ENCODE measurements around the gene FBXO17.
A peak's percentile ranks its signal among the peaks of the same experiment; 100 is the strongest.
"Not testable (repeated sequence)": the region's sequence is repeated elsewhere in the genome, so short reads cannot be mapped to it uniquely, and the experiment has no call there.

Gene FBXO17

DNA sequence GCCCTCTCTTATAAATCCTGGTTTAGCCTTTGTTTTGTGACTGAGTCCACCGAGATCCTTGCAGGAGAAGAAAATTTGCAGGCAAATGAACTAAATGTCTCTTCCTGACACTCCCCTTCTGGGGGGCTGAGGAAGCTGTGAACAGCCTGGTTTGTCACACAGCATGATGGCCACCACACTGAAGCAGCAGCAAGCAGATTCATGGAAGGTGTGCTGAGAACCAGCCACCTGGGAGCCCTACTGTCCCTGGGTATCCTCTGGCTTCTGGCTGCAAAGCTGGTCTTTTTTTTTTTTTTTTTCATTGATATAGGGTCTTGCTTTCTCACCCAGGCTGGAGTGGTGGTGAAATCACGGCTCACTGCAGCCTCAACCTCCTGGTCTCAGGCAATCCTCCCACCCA lies 33.6 kb downstream of the FBXO17 start:
- no peak for DNase-seq

- not testable (repeated sequence) for DNase-seq
Observed at GRCh38 chr19:38941466-38941865, 34.1 kb downstream of the FBXO17 start.

GRCh38 chr19:38939957-38940356 lies 35.6 kb downstream of the FBXO17 start:
- no peak for DNase-seq

GRCh38 chr19:38933544-38933943 lies 42.0 kb downstream of the FBXO17 start:
- no peak for DNase-seq

GRCh38 chr19:38932425-38933179 lies 42.9 kb downstream of the FBXO17 start:
- peak; percentile 14 for DNase-seq

DNA sequence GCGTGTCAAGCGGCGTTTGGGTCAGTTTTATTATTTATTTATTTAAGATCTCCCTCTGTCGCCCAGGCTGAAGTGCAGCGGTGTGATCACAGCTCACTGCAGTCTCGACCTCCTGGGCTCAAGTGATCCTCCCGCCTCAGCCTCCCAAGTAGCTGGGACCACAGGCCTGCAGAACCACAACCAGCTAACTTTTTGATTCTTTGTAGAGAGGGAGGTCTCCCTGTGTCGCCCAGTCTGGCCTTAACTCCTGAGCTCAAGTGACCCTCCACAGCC lies 44.1 kb downstream of the FBXO17 start:
- no peak for DNase-seq

DNA sequence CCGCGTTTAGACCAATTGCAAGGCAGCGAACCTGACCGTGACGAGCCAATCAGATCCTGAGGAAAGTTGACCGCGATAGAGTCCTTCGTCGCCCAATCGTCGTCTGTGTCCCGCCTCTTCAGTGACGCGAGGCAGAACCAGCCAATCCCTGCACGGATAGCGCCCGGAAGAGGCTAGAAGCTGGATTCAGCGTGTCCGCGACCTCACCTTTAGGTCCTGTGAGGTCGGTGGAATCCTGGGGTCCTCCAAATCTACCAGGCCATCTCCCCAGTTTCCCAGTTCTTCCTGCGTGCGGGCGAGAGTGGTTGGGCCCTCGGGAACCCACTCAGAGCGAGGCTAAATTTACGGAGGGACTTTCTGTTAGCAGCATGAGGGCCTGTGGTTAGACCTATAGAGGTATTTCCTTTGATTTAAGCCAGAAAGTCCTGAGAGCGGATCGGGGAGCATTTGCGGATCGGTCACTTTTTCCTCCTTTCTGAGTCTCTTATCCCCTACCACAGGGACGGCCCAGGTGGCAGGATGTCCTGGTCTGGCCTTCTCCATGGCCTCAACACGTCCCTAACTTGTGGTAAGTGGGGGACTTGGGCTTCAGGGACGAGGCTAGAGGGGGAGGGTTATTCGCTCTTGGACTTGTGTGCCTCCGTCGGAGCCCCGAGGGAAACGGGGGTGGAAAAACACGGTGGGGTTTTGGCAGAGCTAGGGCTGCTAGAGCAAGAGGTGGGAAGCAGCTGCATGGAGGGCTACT lies 44.6 kb downstream of the FBXO17 start, which contains the start of gene MRPS12:
TSS of gene MRPS12 (plus strand) at position 169 of the 745 bp plus-strand sequence. CDS start at position 520, 351 bp downstream.
- DNase-seq, result peak; percentile 98

DNA sequence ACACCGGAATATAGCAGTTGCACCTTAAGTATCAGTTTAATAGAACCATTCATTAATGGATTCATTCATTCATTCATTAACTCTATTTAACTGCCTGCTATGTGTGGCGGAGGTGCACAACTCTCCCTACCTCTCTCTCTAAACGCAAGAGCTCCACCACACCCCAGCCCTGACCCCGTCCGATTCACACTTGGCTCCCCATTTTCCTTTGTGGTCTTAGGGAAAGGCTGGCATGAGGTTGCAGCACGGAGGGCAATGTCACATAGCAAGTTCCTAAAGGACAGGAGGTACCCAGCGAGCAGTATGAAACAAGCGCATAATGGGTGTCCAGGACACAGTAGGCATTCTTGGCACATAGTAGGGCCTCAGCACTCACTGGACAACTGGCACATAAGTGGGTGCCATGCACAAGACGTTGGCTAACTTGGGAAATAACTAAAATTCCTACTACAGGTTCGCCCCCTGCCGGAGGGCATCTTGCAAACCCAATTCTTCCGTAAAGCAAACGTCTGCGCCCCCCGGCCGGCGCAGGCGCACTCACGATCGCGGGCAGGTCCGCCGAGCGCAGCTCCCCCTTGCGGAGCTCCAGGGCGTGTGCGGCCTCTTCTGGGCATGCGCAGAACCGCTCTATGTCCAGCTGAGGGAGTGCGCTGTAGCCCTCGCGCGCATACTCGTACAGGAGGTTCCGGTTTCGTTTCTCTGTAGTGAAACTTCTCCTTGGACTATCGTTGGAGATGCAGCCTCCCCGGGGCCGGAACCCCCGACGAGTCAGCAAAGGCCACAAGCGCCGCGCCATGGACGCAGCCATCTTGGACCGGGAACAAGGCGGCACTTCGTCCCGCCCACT lies 45.4 kb downstream of the FBXO17 start, which contains the start of gene SARS2:
TSS of gene SARS2 (minus strand) at position 835 of the 847 bp plus-strand sequence. CDS start at position 808, 27 bp downstream.
- DNase-seq, result peak; percentile 97

DNA sequence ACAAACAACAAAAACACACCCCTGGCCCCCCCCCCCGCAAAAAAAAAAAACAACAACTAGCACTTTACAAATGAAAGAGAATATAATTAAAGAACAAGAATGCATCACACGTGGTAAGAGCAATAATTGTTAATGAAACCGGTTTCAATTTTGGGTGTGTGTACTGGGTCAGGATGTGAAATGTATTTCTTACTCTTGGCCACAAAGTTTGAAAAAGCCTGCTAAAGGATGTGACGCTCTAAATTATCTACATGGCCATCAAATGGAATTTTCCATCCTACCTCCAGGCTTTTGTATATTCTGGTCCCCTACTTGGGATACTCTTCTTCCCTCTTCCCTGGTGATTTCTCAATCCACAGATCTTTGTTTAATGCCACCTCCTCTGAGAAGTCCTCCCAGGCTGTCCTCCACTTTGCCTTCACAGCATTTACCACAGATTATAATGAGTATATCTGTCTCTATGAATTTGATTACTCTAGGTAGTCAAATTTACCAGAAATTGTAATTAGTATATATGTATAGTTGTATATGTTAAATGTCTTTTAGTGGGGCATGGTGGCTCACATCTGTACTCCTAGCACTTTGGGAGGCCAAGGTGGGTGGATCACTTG lies 47.0 kb downstream of the FBXO17 start:
- no peak for DNase-seq

DNA sequence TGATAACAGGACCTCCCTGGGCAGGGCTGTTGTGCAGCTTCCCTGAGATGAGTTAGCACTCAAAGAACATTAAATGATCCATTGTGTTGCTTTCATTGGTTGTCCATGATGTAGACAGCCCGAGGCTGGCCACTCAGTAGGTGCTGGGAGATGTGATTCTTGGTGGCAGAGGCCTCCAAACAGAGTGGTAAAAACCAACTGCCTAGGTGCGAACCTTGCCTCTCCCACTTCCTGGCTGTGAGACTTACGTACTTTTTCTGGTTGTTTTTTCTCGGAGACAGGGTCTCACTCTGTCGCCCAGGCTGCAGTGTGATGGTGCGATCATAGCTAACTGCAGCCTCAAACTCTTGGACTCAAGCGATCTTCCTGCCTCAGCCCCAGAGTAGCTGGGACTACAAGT lies 51.2 kb downstream of the FBXO17 start:
- no peak for DNase-seq

GRCh38 chr19:38922482-38922881 lies 53.1 kb downstream of the FBXO17 start:
- no peak for DNase-seq

DNA sequence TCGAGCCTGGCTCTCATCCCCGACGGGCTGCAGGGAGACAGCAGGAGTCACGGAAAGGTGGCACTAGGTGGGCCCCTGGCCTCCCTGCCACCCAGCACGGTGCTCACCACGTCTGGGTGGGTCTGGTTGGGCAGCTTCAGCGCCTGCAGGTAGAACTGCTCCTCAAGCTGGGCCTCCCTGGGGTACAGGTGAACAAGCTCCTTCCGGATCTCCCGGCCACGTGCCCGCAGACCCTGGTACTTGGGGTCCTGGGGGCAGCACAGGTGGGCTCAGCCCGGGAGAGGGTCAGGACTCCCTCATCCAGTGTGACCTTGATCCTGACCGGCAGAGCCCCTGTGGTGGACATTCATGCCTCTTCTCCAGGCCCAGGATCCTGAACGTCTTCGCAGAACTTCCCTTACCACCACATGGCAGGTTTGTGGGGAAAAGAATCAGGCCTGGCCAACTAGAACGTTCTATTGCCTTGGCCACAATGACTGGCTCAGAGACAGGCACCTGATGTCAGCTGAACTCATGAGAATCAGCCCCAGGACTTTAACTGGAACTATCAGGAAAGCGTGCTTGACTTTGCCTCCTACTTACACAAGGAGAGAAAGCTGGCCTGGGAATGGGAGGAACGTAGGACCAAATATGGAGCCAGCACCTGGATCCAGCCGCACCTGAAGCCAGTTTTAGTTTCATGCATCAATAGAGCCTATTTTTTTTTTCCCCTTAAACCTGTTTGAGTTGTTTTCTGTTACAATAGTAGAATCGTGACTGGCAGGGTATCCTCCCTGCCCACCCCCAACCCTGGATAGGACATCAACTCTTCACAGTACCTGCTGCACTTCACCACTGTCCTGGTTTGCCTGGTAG lies 53.9 kb downstream of the FBXO17 start:
- no peak for DNase-seq

- no peak for DNase-seq
Observed at GRCh38 chr19:38920602-38921419, 54.7 kb downstream of the FBXO17 start.

DNA sequence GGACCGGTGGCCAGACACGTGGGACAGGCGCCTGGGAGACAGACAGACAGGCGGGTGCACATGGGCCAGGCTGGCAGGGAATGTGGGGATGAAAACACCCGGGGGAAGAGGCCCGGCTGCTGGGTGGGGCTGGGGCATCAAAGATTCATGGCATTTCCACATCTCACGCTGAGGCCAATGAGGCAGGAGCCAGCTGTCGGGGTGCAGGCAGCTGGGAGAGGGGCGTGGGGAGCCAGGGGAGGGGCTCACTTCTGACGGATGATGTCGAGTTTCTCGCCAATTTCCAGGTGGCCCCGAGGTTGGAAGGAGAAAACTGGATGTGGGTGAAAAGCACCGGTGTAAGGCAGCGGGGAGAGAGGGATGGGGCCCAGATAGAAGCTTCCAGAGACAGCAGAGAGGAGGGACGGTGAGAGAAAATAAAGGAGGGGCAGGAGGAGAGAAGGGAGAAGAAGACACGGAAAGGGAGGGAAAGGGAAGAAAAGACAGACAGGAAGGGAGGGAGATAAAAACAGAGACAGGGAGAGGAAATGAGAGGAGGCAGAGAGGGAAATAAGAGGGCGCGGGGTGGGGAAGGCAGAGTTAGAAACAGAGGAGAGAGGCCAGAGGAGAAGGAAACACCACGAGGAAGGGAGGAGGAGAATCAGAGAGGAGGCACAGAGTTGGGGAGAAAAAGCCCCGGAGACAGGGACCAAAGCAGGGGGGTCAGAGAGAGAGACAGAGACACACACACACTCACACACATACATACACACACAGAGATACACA lies 55.5 kb downstream of the FBXO17 start:
- no peak for DNase-seq

DNA sequence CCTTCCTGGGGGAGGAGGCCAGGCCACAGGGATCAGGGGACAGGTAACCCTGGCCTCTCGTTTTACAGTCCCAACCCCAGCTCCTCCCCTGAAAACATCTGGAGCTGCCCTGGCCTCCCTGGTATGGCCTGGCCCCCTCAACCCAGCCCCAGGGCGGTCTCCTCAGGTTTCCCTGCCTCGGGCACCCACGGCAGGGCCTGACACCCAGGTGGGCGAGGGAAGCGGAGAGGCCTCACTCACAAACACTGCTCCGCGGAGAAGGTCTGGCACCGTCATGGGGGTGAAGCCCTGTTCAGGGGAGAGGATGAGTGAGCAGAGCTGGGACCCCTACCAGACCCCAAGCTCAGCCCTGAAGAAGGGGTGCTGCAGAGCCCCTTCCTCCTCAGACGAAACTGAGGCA lies 57.0 kb downstream of the FBXO17 start:
- no peak for DNase-seq

GRCh38 chr19:38917921-38918491 lies 57.5 kb downstream of the FBXO17 start:
- DNase-seq, result no peak

GRCh38 chr19:38917516-38917915 lies 58.0 kb downstream of the FBXO17 start:
- no peak for DNase-seq

- DNase-seq, result no peak
Observed at GRCh38 chr19:38915329-38916321, 59.9 kb downstream of the FBXO17 start.

GRCh38 chr19:38913958-38914357 lies 61.6 kb downstream of the FBXO17 start:
- no peak for DNase-seq
